ENCODE data around the gene HCRTR1.

The HCRTR1 gene

DNA sequence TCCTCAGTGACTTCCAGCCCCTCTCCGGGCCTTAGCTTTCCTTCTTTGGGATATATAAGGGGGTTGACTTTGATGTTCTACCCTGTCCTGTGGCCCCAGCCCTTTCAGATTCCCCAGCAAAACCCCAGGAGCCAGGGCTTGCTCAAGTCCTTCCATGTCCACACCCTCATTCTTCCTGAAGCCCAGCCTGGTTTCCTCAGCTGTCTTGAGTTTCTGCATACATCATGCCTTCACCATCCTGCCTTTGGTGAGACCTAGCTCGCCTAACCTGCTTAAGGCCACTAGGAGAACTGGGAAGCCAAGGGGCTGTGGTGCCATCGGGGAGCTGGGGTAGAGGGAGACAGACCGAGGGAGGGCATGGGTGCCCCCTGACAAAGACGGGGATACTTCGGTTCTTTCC lies 44.4 kb downstream of the HCRTR1 start:
- DNase-seq (ENCODE audit: insufficient read length, low spot score) (no peak), FAIRE-seq (no peak)
- no peak for TF ChIP-seq POLR2A (IDR thresholded peaks at IDR 0.05; ENCODE audit: low read depth, low read length)

DNA sequence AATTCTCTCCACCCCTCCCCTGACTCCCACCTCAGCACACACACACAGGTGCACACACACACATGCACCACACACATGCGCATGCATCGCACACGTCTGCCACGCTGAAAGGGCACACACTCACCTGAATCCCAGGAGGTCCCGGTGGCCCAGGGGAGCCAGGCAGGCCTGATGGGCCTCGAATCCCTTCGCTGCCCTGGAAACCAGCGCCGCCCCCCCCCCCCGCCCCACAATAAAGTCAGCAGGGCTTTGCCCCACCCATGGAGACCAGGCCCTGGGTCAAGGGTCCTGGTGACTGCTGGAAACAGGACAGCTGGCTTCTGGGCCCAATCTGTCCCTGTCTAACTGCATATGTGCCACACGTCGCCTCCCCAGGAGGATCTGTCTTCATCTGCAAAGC lies 45.0 kb downstream of the HCRTR1 start:
- no peak for DNase-seq (ENCODE audit: insufficient read length, low spot score)
- no peak for TF ChIP-seq POLR2A (IDR thresholded peaks at IDR 0.05; ENCODE audit: low read depth, low read length)
- FAIRE-seq: no peak

DNA sequence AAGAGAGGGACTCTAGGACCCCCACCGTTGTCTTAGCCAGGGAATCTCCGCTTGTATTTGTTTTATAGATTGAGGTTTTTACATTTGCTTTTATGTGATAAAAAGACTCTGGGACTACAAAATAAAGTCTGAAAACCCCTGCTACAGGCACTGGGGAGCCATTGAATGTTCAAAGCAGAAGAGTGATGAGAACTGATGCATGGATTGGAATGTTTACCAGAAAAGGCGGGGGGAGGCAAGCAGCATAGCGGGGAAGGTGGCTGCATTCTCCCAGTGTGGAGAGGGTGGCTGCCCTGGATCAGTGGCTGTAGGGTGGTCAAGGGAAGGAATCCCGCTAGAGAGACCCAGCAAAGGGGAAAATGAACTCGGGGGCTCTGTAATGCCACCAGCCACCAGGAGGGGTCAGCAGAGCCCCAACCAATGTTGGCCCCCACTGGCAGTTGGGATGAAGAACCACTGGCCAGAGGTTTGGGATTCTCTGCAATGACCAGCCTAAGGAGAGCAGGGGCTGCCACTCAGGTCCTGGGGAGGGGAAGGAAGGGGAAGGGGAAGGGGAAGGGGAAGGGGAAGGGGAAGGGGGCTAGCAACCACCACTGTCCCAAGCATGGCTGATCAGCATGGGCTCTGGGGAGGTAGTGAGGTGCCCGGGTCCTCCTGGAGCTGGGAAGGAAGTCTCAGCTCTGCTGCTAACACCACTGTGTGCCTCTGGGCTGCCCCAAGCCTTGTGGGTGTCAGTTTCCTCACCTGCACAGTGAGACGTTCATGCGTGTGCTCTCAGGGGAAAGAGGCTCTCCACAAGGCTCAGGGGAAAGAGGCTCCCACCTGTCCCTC lies 46.3 kb downstream of the HCRTR1 start:
- FAIRE-seq: no peak
- no peak for TF ChIP-seq POLR2A (IDR thresholded peaks at IDR 0.05; ENCODE audit: low read depth, low read length)
- DNase-seq (ENCODE audit: insufficient read length, low spot score): peak; percentile 77

DNA sequence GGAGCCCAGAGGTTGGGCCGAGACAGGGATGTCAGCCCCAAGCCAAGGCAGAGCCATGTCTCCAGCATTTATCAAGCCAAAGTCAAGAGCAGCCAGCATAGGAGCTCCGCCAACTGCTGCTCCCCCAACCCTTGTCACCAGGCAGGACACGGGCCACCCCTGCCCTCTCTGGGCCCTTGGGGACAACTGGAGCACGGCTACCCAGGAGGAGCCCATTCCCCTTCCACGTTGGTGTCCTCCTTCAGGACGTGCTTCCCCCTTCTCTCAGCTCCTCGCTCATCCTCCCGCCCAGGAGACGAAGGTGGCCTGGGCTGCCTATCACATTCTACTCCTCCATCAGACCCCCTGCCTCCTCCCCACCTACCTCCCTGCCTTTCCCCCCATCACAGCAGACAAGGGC lies 47.0 kb downstream of the HCRTR1 start:
- no peak for TF ChIP-seq POLR2A (IDR thresholded peaks at IDR 0.05; ENCODE audit: low read depth, low read length)
- no peak for FAIRE-seq
- no peak for DNase-seq (ENCODE audit: insufficient read length, low spot score)

DNA sequence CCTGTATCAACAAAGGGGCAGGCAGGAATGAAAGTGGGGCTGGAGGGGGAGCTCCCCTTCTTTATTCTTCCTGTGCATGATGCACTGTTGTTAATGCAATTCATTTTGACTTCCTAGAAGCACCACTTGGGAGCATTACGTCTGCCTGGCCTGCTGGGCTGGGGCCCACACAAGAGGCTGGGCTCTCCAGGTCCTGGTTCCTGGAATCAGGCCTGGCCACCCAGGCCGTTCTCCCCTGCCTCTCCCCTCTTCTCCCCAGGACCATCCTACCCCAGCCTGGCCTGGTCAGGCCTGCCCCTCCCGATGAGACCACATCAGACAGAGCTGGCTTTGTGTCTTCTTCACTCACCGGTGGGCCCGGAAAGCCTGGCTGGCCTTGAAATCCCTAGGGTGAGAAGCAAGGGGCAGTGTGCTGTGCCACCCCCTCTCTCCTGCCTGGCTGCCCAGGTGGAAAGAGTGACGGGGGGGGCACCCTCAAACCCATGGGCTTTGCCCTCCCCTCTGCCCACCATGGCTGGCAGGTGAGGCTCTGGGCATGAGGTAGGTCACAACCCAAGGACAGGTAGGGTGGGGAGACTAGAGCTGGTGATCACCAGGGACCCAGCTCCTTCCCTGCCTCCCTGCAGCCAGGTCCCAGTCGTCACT lies 47.9 kb downstream of the HCRTR1 start:
- TF ChIP-seq POLR2A (IDR thresholded peaks at IDR 0.05; ENCODE audit: low read depth, low read length): no peak
- DNase-seq (ENCODE audit: insufficient read length, low spot score) (no peak), FAIRE-seq (no peak)

DNA sequence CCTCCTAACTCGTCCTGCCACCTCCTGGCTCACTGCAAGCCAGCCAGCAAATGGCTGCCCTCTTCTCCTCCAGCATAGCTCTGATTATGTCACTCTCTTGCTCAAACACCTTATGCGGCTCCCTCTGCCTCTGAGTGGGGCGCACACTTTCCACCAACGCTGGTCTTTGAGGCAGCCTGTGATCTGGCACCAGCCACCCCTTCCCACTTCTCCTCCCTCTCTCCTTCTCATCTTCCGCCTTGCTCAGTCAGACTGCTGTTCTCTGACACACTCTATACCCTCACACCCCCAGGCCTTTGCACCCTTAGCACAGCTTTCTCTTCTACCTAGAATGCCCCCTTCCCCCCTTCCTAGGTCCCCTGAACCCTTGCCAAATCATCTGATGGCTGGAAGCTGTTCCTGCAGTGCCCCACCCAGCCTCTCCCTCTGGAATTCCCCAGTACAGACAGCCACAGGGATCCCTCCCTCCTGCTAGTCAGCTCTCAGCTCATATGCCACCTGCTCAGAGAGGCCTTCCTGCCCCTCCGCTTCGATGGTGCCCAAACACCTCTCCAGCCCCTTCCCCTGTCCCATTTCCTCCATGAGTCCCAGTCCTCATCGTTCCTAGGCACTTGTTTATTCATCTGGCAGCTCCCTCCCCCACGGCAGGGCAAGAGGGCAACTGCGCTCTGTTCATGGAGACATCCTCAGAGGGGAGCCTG lies 48.9 kb downstream of the HCRTR1 start:
- DNase-seq (ENCODE audit: insufficient read length, low spot score): peak; percentile 50
- FAIRE-seq: peak; percentile 77
- no peak for TF ChIP-seq POLR2A (IDR thresholded peaks at IDR 0.05; ENCODE audit: low read depth, low read length)

DNA sequence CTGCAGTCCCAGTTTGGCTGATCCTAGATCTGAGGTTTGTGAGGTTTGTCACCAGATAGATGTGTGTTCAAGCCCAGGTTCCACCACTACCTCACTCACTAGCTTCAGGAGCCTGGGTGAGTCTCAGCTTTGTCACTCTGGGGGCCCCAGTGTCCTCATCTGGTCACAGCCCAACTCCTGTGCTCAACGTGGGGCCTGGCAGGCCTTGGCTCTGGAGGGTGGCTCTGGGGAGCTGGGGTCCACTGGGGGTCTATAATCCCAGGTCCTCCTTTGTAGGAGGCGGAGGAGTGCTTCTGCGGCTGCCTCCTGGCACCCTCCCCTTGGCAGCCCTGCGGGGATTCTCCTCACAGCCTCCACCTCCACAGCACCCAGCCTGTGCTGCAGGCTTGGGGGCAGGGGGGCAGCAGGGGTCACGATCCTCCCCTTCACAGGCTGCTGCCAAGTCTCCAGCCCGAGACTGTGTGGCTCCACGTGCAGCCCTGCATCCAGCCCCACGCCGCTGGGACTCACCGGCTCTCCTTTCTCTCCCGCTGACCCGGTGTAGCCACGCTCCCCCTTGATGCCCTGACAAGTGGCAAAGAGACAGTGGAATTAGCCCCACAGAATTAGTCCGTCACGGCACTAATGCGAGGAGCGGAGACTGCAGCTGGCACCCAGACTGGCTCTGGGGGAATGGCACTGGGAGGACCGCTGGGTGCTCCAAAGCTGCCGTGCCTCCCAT lies 49.7 kb downstream of the HCRTR1 start:
- no peak for DNase-seq (ENCODE audit: insufficient read length, low spot score)
- TF ChIP-seq POLR2A (IDR thresholded peaks at IDR 0.05; ENCODE audit: low read depth, low read length): no peak
- no peak for FAIRE-seq

- DNase-seq (ENCODE audit: insufficient read length, low spot score) (no peak), FAIRE-seq (no peak)
- TF ChIP-seq POLR2A (IDR thresholded peaks at IDR 0.05; ENCODE audit: low read depth, low read length): no peak
These were observed 50.9 kb downstream of the HCRTR1 start for GRCh38 chr1:31668303-31668883.

- DNase-seq (ENCODE audit: insufficient read length, low spot score) (no peak), FAIRE-seq (no peak)
- TF ChIP-seq POLR2A (IDR thresholded peaks at IDR 0.05; ENCODE audit: low read depth, low read length): no peak
These were observed 51.9 kb downstream of the HCRTR1 start for GRCh38 chr1:31669433-31669785.

GRCh38 chr1:31669786-31670592 lies 52.5 kb downstream of the HCRTR1 start:
- no peak for TF ChIP-seq POLR2A (IDR thresholded peaks at IDR 0.05; ENCODE audit: low read depth, low read length)
- peak; percentile 74 for DNase-seq (ENCODE audit: insufficient read length, low spot score)
- FAIRE-seq: peak; percentile 64

DNA sequence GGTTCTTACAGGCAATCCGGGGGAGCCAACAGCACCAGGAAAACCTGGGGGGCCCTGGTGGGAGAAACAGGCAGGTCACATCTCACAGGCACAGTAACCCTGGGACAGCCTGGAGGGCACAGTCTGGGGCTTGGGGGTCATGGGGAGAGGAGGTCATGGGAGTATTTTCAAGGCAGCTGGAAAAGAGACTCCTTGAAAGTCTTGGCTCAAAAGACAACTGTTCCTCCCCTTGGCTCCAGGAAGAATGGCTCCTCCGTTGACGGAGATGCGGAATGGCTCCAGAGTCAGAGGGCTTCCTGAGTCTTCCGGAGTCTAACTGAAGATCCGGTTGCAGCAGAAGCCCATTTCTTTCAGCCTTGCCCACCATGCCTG lies 53.1 kb downstream of the HCRTR1 start:
- TF ChIP-seq POLR2A (IDR thresholded peaks at IDR 0.05; ENCODE audit: low read depth, low read length): no peak
- no peak for FAIRE-seq
- no peak for DNase-seq (ENCODE audit: insufficient read length, low spot score)

- no peak for FAIRE-seq
- TF ChIP-seq POLR2A (IDR thresholded peaks at IDR 0.05; ENCODE audit: low read depth, low read length): no peak
- no peak for DNase-seq (ENCODE audit: insufficient read length, low spot score)
These were observed 53.7 kb downstream of the HCRTR1 start for GRCh38 chr1:31671147-31671546.
